Right hindlimb (tissue), 1 donor: ENCODE measurements around the gene C4orf54.
A peak's percentile ranks its signal among the peaks of the same experiment; 100 is the strongest.

Experiments
- DNase-seq: peaks from one replicate; pipeline ENCODE4 v3.0.0-alpha.2; 2018

The C4orf54 gene

DNA sequence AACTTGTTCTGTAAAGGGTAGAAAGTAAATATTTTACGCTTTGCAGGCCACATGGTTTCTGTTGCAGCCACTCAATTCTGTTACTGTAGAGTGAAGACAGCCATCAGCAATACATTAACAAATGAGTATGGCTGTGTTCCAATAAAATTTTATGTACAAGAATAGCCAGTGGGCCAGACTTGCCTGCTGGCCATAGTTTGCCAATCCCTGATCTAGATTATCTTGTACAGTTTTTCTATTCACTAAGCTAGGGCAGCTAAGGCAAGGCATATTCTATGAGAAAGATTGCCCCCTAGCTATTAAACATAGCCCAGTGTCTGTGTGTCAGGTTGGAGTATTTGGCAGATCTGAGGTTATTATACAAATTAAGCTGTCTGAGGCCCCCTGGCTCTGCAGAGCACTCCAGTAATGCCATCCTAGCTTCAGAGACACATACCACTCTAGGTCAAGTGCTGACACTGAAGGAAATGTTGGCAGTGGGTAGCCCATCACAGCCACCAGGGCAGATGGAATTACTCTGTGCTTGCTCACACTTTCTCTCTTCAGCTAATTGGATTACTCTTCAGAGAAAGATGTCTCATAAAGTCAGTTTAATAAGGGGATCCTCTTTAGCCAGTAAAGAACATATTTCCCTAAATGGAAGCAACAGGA is 42.3 kb downstream of the C4orf54 start:
- no peak for DNase-seq

DNA sequence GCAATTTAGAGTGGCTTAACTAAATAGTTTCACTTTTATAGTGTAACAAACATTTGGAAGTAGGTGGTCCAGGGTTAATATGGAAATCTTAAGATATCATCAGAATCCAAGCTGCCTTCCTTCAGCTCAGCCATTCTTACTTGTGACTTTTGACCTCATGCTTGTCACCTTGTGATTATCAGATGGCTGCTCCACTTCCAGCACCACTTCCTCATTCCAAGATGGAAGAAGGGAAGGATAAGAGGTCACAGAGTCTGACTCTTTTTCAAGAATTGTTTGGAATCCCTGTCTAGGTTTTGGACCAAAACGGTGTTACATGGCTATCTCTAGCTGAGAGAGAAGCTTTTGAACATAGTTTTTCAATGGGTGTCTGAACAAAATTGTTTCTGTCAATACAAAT is 43.1 kb downstream of the C4orf54 start:
- no peak for DNase-seq

DNA sequence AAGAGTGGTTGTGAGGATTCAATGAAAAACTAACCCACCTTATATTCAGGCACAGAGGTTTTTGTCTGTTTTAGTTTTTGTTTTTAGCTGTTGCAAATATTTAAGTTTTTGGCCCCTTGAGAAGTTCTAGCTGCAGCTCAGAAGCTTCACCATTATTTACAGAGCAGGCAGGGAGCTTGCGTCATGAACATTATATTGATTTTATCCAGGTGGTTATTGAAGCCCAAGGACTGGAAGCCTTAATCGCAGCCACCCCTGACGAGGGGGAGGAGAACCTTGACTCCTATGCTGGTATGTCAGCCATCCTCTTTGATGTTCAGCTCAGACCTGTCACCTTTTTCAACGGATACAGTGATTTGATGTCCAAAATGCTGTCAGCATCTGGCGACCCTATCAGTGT is 44.9 kb downstream of the C4orf54 start:
- DNase-seq = no peak

DNA sequence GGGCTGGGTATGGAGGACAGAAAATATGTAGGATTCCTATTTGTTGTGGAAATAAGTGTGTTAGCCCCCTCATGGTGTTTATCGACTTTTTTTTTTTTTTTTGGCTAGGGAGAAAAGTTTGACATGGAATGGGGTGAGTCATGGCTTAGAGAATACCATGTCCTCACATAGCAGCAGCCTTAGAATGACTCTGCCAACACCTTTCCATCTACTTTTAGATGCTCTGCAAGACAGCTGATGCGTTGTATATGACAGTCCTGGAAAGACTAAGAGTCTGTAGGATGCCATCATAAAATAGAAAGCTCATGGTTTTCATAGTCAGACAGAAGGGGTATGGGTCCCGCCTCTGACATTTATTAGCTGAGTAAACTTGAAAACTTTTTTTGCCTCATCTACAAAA is 45.3 kb downstream of the C4orf54 start:
- DNase-seq = no peak

DNA sequence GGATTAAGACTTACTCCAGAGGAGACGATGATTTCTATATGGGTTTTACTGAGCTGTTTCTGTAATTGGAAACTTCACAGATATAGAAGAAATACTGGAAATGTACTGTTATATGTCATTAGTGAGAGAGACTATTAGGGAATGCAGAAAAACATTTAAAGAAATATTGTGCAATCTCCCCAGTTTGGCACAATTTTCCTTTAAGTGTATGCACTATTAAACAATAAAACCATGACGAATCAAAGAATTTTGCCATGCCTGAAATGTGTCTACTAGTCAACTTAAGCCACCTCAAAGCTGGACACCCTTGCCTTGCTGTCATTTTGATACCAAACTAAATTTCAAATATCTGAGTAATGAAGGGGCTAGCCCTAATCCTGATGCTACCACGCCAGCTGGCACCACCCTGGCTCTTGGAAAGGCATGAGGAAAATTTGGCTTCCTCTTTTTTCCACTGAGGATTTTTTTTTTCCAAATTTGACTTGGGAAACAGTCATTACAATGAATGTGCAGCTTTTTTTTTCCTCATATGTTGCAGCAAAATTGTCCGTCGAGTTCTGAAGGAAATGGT is 46.9 kb downstream of the C4orf54 start:
- DNase-seq = peak; percentile 58

DNA sequence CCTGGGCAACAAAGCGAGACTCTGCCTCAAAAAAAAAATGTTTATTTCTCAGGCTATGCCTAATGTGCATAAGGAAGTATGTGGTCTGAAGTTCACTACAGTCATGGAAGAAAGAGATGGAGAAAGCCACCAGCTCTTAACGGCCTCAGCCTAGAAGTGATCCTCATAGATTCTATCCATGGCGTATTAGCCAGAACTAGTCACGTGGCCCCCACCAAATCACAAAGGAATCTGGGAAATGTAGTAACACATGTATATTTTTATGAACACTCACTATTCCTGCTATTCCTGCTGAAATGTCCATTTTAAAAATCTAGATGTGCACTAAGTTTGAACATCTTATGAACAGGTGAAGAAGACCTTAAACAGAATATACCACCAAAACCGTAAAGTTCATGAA is 49.2 kb downstream of the C4orf54 start:
- no peak for DNase-seq
